ENCODE results near the gene CXCR1.
"Not testable (repeated sequence)": the region's sequence is repeated elsewhere in the genome, so short reads cannot be mapped to it uniquely, and the experiment has no call there.

Gene CXCR1

DNA sequence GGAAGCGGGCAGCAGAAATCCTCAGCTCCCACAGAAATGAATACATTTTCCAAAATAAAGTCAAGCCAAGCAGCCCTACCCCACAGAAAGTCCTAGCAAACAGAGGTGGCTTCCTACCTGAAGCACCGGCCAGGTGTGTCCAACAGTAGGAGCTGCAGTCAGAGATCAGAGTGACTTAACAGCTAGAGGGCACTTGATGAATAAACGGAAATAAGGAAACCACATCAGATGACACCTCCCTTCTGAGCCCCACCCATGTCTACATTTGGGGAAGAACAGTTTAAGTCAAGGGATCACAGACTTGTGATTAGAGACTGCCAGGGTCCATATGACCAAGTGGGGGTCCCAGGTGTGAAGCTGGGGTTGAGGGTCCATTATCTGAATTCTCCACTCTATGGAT is at the start of gene CXCR1:
CXCR1 (minus strand) TSS at position 172 of the 400 bp plus-strand sequence. CDS start 1,751 bp downstream, outside the sequence.
- no peak for DNase-seq (ENCODE audit: low spot score)

DNA sequence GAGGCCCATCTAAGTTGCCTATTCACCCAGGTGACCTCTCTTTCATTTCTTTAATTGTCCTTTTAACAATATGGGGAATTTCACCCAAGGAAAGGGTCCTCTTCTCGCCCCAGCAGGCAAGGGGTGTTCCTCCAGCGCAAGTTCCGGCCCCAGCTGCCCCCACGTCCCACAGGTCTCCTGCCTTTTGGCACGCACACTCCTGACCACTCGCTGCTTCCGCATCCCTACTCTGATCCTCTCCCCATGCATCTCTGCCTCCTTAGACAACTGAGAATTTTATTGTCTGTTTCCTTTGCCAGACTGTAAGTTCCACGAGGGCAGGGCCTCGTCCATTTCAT is 49.5 kb upstream of the CXCR1 start:
- no peak for DNase-seq (ENCODE audit: low spot score)

DNA sequence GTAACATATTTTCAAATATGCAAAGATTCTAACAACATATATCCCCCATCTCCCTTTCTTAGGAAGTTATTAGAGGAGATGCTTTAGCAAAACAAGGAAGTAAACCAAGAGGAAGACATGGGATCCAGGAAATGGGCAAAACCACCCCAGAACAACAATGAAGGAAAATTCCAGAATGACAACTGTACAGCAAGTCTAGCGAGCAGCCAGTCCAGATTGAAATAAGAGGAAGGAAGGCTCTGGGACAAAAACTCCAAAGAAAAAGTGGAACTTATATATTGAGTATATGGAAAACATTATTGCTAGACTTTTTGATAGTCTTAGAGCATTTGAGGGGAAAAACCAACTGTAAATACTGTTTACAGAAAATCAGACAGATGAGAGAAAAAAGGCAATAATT is 47.4 kb upstream of the CXCR1 start:
- DNase-seq (ENCODE audit: low spot score): no peak

DNA sequence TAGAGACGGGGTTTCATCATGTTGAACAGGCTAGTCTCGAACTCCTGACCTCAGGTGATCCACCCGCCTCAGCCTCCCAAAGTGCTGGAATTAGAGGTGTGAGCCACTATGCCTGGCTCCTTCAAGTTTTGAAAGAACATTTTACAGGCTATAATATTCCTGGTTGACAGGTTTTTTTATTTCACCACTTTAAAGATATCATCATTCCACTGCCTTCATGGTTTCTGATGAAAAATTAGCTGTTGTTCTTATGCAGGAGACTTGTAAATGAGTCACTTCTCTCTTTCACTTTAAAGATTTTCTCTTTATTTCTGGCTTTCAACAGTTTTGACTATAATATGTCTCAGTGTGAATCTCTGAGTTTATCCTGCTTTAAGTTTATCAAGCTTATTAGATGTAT is 42.3 kb upstream of the CXCR1 start:
- DNase-seq (ENCODE audit: low spot score): no peak

DNA sequence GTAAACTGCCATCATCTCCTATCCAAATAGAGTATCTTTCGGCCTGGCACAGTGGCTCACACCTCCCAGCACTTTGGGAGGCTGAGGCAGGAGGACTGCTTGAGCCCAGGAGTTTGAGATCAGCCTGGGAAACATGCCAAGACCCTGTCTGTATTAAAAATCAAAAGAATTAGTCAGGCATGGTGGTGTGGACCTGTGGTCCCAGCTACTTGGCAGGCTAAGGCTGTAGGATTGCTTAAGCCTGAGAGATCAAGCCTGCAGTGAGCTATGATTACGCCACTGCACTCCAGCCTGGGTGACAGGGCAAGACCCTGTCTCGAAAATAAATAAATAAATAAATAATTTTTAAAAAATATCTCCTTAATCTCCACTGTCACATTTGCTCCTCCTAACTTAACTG is 35.5 kb upstream of the CXCR1 start:
- no peak for DNase-seq (ENCODE audit: low spot score)

DNA sequence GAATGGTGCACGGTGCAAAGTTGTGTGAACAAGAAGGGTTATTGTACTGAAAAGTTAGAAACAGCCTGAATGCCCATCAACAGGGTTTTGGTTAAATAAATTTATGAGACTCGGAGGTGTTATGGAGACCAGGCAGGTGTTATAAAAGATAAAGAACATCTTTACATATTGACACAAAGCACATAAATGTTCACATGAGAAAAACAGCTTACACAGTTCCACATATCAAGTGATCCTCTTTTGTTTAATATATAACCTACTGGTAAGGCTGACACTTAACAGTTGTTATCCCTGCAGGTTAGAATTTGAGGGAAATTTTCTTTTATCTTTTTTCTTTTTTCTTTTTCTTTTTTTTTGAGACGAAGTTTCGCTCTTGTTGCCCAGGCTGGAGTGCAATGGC is 30.2 kb upstream of the CXCR1 start:
- no peak for DNase-seq (ENCODE audit: low spot score)

DNA sequence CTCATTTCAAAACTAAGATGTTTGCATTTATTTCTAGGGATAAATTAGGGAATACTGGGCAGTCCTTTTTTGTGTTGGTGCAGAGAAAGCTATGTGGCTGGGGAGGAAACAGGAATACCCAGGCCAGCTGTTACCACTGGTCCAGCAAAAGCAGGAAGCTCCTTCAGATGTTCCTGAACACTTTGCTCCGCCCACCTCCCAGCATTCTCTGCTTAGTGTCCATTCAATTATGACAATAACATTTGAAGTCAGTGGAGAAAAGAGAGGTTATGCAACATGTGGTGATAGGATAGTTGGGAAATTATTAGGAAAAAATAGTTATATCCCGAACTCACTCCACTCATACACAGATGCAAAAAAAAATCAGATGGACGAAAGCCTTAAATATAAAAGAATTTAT is 28.1 kb upstream of the CXCR1 start:
- DNase-seq (ENCODE audit: low spot score): no peak

DNA sequence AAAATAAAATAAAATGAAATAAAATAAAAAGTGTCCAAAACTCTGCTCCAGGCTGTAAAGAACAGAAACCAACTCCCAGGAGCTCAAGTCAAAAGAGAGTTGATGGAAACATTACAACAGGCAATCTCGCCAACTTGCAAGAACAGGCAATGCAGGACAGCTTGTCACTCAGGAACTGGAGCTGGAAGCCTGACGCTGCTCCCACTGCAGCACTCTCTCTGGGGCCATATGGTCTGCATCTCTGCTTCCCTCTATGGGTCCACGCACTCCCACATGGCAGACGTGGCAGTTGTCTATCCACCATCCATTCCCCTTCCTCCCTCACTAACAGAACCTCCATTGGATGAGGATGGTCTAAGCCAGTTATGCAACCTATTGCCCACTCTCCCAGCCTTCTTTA is 26.9 kb upstream of the CXCR1 start:
- no peak for DNase-seq (ENCODE audit: low spot score)

DNA sequence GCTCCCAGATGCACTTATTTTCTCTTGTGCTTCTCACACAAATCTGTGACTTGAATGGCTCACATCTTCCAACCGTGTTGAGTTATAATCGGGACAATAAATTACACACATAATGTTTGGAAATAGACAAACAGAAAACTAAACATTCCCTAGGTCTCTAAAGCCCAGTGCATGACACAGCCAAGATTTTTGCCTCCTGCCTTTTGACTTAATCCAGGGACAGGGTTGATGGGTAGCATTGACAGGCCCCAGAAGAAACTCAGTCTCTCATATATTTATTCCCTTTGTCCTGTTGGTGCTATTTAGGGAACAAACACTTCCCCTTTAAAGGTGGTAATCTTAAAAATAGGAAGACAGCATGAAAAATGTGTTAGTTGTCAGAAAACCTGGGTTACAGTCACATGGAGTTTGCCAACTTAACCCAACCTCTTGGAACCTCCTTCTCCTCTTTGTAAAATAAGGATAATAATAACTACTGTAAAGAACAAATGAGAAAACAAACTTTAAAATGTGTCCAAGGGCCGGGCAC is 26.2 kb upstream of the CXCR1 start:
- DNase-seq (ENCODE audit: low spot score): no peak

DNA sequence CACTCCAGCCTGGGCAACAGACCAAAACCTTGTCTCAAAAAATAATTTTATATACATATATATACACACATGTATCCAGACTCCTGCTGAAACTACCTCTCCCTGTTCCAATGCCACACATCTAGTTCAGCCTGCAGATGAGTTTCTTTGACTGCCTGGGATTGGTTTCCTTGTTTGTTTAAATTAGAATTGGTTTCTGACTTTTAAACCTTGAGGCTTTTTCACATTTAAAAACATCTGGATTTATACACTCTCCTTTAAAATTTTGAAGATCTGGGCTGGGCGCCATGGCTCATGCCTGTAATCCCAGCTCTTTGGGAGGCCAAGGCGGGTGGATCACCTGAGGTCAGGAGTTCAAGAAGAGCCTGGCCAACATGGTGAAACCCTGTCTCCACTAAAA is 21.8 kb upstream of the CXCR1 start:
- DNase-seq (ENCODE audit: low spot score): no peak

DNA sequence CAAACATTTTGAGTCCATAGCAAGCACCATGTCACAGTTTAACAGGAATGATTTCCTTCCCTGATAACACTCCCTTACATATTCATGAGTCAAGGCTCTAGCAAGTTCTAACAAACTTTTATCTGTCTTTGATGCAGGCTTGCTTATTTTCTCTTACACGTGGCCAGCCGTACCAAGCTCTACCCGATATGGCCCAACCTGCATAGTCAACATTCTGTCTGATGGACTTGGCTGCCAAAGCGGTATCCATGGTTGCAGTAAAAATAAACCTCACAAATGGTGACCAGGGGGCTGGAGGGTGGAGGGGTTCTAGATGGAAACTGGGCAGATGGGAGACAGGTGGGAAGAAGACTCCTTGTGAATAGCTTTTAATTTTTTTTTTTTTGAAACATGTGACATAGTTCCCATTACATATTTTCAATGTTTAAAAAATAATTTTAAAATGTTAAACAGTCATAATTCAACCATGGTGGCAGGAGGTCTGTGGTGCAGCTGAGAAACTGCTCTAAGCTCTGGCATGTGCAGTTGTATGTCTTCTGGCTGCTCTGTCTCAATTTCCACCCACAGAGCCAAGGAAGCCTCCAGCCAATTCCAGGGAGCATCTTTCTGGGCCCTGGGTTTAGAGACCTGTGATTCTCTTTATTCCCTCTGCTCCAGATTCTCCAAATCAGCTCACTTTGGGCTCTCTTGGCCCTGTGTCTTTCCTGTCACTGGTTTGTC is 20.7 kb upstream of the CXCR1 start:
- no peak for DNase-seq (ENCODE audit: low spot score)

DNA sequence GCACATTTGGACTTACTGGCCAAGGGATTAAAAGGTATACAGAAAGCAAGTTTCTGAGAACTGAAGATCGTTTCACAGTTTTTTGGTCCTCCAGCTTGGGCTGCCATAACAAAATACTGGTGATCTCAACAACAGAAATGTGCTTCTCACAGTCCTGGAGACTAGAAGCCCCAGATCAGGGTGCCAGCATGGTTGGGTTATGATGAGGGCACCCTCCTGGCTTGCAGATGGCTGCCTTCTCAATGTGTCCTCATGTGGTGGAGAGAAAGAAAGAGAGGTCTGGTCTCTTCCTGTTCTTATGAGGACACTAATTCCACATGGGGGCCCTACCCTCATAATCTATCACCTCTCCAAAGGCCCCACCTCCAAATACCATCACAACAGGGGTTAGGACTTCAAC is 20.1 kb upstream of the CXCR1 start:
- DNase-seq (ENCODE audit: low spot score): no peak

DNA sequence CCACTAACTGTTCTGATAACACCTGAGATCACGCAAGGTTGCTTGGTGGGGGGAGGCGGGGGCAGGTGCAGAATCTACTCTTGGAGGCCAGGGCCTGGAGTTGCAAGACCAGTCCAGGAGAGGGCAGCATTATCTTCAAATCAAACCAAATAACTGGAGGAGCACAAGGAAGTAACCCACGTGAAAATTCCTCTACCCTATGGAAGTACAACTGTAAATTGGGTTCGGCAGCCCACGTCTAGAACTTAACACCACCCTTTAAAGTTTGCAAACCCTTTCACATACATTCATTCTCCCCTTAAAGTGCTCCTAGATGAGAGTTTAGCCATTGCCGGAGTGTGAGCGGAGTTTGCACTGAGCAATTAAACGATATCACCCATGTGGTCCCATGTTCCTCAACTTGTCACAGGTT is 19.6 kb upstream of the CXCR1 start:
- DNase-seq (ENCODE audit: low spot score): peak; percentile 49

DNA sequence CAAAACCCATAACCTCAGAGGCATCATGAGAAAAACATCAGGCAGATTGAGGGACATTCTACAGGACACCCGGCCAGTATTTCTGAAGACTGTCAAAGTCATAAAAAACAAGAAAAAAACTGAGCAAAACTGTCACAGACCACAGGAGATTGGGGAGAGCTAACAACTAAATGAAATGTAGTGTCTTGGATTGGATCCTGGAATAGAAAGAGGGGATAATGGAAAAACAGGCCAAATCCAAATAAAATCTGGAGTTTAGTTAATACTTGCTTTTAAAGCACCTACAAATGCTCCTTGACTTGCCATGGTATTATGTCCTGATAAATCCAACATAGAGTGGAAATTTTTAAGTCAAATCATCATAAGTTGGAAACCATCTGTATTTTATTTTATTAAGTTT is 17.6 kb upstream of the CXCR1 start:
- no peak for DNase-seq (ENCODE audit: low spot score)

DNA sequence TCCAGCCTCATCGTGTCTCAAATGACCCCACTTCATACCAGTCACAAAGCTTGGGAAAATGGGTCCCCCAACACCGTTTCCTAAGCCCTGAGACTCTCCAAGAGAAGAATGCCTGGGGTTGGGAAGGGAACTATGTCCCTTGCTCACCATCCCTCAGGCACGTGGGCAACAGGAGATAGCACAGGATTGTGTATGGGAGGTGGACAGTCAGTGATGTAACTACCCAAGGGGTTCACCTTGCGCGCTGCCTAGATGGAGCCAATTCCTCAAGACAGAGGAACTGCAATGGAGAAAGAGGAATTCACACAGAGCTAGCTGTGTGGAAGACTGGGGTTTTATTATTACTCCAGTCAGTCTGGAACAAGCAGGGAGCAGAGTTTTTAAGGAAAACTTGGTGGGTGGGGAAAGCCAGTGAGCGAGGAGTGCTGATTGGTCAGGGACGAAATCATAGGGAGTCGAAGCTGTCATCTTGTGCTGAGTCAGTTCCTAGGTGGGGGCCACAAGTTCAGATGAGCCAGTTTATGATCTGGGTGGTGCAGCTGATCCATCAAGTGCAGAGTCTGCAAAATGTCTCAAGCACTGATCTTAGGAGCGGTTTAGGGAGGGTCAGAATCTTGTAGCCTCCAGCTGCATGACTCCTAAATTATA is 13.8 kb upstream of the CXCR1 start:
- no peak for DNase-seq (ENCODE audit: low spot score)

DNA sequence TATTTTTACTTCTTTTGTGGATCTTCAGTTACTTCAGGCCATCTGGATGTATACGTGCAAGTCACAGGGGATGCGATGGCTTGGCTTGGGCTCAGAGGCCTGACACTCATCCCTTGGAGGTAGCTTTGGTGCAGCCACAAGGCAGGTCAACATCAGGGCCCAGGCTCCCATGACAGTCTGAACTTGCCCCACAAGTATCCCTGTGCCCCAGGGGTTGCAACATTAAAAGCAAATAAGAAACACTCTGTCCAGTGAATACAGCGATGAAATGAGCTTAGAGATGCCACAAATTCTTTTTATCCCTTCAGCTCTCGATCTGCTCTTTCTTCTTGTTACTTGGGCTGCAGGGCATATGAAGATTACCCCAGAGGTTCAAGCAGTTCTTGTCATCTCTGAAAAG is 13.0 kb upstream of the CXCR1 start:
- no peak for DNase-seq (ENCODE audit: low spot score)

DNA sequence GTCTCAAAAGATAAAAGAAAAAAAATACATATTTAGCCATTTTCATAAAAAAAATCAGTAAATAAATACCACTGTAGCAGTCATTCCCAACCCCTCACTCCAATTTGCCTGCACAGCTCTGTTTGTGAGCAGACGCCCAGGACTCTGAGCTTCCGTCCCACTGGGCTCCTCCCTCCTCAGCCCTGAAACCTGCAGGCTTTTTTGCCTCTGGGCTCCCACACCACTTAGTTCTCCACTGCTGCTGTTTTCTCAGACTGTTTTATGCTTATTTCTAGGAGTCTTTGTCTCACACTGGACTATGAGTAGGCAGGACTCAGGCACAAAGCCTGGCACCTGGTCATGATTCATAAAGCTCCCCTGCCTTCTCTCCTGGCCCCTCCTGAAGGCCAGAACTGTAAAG is 6.1 kb upstream of the CXCR1 start:
- no peak for DNase-seq (ENCODE audit: low spot score)

DNA sequence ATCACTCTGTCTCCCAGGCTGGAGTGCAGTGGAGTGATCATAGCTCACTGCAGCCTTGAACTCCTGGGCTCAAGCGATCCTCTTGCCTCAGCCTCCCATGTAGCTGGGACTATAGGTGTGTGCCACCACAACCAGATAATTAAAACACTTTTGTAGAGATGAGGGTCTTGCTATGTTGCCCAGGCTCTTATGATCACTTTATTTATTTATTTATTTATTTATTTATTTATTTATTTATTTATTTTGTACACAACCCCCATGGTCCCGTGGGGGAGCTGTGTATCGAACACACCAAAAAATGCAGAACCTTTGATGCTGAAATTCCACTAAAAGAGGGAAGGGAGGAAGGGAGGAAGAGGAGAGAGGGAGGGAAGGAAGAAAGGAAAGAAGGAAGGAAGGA is 5.0 kb upstream of the CXCR1 start:
- not testable (repeated sequence) for DNase-seq (ENCODE audit: low spot score)

DNA sequence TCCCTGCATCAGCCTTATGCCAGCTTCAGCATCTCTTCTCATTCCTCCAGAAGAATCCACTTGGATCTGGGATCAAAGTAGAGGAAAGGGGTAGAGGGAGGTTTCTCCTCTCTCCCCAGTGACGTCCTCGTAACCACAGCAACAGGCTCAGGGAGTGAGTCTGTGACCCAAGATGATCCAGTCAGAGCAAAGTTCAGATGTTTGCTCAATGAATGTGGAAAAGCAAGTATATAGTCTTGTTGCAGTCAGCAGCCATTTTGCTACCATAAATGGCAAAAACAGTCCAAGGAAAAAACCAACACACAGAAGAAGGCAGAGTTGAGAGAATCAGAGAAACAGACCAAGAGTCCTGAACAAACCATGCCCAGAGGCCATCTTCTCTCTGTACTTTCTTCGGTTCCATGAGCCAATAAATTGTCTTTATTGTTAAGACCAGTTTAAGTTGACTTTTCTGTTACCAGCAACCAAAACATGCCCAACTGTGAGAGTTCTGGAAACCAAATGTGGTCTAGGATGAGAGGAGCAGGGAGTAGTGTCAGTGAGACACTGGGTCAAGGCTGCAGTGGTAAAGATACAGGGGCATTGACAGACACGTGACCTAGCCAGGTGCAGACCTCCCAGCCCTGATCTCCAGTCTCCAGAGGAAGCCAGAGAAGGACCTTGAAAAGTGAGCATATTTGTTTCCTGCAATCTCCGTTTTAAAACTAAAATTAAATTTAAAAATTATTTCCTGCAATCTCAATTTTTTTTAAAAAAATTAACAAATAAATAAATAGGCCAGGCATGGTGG is 3.2 kb upstream of the CXCR1 start:
- no peak for DNase-seq (ENCODE audit: low spot score)

DNA sequence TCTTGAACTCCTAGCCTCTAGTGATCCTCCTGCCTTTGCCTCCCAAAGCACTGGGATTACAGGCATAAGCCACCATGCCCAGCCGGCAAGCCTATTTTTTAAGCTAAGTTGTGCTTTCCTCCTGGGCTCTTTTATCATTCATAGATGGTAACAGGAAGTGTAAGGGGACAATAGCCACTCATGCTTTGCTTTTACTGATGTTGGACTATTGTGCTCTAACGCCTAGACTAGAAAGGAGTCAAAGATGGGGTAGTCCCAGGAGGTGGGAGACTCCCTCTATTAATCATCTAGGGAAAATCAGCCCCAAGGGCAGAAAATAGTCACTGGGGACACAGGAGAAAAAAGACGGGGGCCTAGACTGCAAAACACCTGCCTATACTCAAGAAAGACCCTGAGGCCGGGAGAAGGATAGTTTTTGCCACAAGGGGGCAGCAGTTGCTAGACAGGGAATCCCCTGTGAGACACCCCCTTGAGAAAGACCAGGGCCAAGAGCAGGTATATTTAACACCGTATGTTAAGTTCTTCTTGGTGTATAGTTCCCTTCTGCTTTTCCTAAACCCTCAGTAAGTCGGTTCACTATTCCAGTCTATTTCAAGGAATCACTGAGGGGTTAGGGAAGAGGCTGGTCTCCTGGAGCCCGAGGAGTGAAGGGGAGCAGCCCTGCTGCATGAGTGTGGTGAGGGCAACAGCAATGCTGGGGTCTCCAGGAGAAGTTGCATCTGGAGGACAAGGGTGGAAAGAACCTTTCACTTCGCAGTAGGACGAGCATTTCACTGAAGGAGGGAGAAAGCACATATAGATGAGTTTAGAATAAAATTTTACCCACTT is 2.1 kb upstream of the CXCR1 start:
- peak; percentile 28 for DNase-seq (ENCODE audit: low spot score)

DNA sequence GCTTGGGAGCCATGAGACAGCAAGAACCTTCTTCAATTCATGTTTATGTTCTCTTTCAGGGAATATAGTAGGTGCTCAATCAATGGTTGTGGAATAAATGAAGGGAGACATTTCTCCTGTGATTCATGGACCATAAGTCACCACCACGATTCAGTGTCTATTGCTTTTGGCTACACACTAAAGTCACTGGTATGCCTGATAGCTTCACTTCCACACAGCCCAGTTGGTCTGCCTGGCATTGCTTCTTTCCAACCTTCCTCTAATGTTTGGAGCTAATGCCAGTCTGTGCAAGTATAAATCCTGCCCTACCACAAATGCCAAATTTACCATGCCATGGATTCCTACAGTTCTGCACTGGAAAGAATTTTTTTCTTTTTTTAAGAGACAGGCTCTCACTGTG is 1.3 kb upstream of the CXCR1 start:
- no peak for DNase-seq (ENCODE audit: low spot score)

DNA sequence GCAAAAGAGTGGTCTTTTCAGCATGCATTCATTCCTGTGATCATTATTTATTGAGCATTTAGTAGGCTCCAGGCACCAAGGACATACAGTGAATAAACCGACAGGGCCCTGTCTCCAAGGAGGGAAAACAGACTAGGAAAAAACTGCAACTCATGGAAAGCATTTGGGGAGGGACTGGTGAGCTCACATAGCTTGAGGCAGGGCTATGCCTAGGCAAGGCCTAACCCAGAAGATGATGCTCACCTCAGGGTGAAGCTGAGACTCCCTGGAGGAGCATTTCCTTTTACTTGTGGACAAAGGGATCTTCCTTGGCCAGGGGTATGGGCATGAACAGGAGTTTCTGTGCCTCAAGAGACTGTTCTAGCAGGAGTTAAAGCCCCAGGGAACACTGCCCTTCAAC is 3.9 kb downstream of the CXCR1 start:
- no peak for DNase-seq (ENCODE audit: low spot score)

All from hepatic stellate cell (primary cell).